ENCODE data around the gene RASA3.

- TF ChIP-seq PHB2 (IDR thresholded peaks at IDR 0.05; ENCODE audit: low read depth) (no peak), ZNF197 (CRISPR knock-in tag; IDR thresholded peaks at IDR 0.05; ENCODE audit: low read depth) (no peak), POLR2A (conservative IDR thresholded peaks at IDR 0.05) (no peak), NFXL1 (CRISPR knock-in tag; IDR thresholded peaks at IDR 0.05) (no peak), TARDBP (IDR thresholded peaks at IDR 0.05) (no peak)
Measured at GRCh38 chr13:114103801-114104654, 28.4 kb downstream of the RASA3 start.

Data from K562 (cell line).